B cell (primary cell): ENCODE results near the gene EFCAB9. TPM values are rescaled to one million over a fixed set of nuclear protein-coding genes. Genes with fewer than 3 reads are reported as not detected.

Experiments used
- ATAC-seq: fragments of 200-7000 bp; cut with Tn5 transposase; one replicate; pipeline ENCODE4 v1.10.0; 2021; ENCODE audit warnings: low read depth, mild to moderate bottlenecking, moderate number of reproducible peaks, moderate library complexity
- CTCF ChIA-PET: fragments of 350-600 bp; sonication (Branson Sonifier 250); formaldehyde crosslinking; loops from one replicate; lab custom pipeline; 2021; ENCODE audit warnings: antibody characterized with exemption, inconsistent platforms; lab: Charles Lee
- POLR2A ChIA-PET: fragments of 350-600 bp; sonication (Branson Sonifier 250); formaldehyde crosslinking; loops from one replicate; lab custom pipeline; 2021; ENCODE audit warnings: antibody characterized with exemption; lab: Charles Lee
- DNase-seq: peaks from one replicate; pipeline ENCODE4 v3.0.0; 2013
- H2AFZ ChIP-seq: 2 replicates; pipeline ENCODE4 v1.6.1; 2012; ENCODE audit warnings: mild to moderate bottlenecking, low read depth, low read length; ENCODE audit not compliant: insufficient read depth, poor library complexity, severe bottlenecking
- H3K27ac ChIP-seq, 2 donors: 1 replicate in 1 of 2; 2 replicates in 1 of 2; pipeline ENCODE4 v1.5.1; 2012 to 2013; ENCODE audit warnings: low read length in 2 of 2, mild to moderate bottlenecking in 2 of 2, moderate library complexity in 1 of 2
- H3K27me3 ChIP-seq, 4 experiments: fragments of 200-600 bp in 1 of 4; sonication (generic) in 1 of 4; replicated peaks in 1 of 4; 1 replicate in 2 of 4; 2 replicates in 2 of 4; pipeline versions ENCODE4 v1.6.1 to v1.7.0; 2013 to 2016; ENCODE audit warnings: low read length in 3 of 4, mild to moderate bottlenecking in 2 of 4, mixed read lengths in 1 of 4, moderate library complexity in 1 of 4; ENCODE audit not compliant: insufficient read depth in 4 of 4, control insufficient read depth in 3 of 4; ENCODE audit errors: control extremely low read depth in 1 of 4
- H3K36me3 ChIP-seq, 2 experiments: replicated peaks in 1 of 2; 1 replicate in 1 of 2; 2 replicates in 1 of 2; pipeline versions ENCODE4 v1.6.1 to v1.7.1; 2013; ENCODE audit warnings: low read length in 1 of 2; ENCODE audit not compliant: insufficient read depth in 2 of 2, control insufficient read depth in 1 of 2; ENCODE audit errors: control extremely low read depth in 1 of 2, extremely low read depth in 1 of 2
- H3K4me1 ChIP-seq, 2 donors: fragments of 200-600 bp in 1 of 2; sonication (generic) in 1 of 2; 1 replicate in 1 of 2; 2 replicates in 1 of 2; pipeline versions ENCODE4 v1.5.1 to v1.6.1; 2013 to 2017; ENCODE audit warnings: low read length in 2 of 2; ENCODE audit not compliant: control insufficient read depth in 2 of 2, insufficient read depth in 2 of 2
- H3K4me2 ChIP-seq: replicated peaks from 2 replicates; pipeline ENCODE3; 2012; ENCODE audit warnings: mild to moderate bottlenecking, low read depth, low read length; ENCODE audit not compliant: poor library complexity, severe bottlenecking
- H3K4me3 ChIP-seq, 5 experiments: fragments of 200-600 bp in 1 of 5; sonication (generic) in 1 of 5; 1 replicate in 3 of 5; 2 replicates in 2 of 5; pipeline versions ENCODE4 v1.5.1 to v1.7.0; 2011 to 2016; ENCODE audit warnings: low read length in 4 of 5, mild to moderate bottlenecking in 4 of 5, low read depth in 2 of 5, control low read depth in 1 of 5, moderate library complexity in 1 of 5; ENCODE audit not compliant: insufficient read depth in 1 of 5; ENCODE audit errors: control extremely low read depth in 1 of 5, extremely low read depth in 1 of 5
- H3K79me2 ChIP-seq: fragments of 200-600 bp; sonication (generic); one replicate; pipeline ENCODE4 v1.6.0; 2016; ENCODE audit warnings: low read length; ENCODE audit not compliant: control insufficient read depth, insufficient read depth
- H3K9ac ChIP-seq: fragments of 200-600 bp; sonication (generic); 2 replicates; pipeline ENCODE4 v1.6.1; 2017; ENCODE audit warnings: mild to moderate bottlenecking, low read length, moderate library complexity
- H3K9me3 ChIP-seq, 3 donors: one replicate each; pipeline versions ENCODE4 v1.6.1 to v1.7.1; 2013; ENCODE audit warnings: low read length in 2 of 3; ENCODE audit not compliant: control insufficient read depth in 2 of 3, insufficient read depth in 1 of 3; ENCODE audit errors: control extremely low read depth in 1 of 3
- H4K20me1 ChIP-seq: 2 replicates; pipeline ENCODE4 v1.6.0; 2012; ENCODE audit warnings: mild to moderate bottlenecking, low read length; ENCODE audit not compliant: insufficient read depth, control insufficient read depth, poor library complexity, severe bottlenecking
- H3K27ac Mint-ChIP-seq: one replicate; pipeline ENCODE4 v1.8.0; 2021; ENCODE audit warnings: mixed read lengths
- H3K27me3 Mint-ChIP-seq: one replicate; pipeline ENCODE4 v1.8.0; 2021; ENCODE audit warnings: mixed read lengths
- H3K4me1 Mint-ChIP-seq: one replicate; pipeline ENCODE4 v1.8.0; 2021; ENCODE audit warnings: mixed read lengths
- H3K4me3 Mint-ChIP-seq: one replicate; pipeline ENCODE4 v1.8.0; 2021; ENCODE audit warnings: mixed read lengths
- H3K9me3 Mint-ChIP-seq: one replicate; pipeline ENCODE4 v1.8.0; 2022; ENCODE audit warnings: mixed read lengths; ENCODE audit not compliant: insufficient read depth
- CTCF ChIP-seq: fragments of 200-600 bp; IDR thresholded peaks from one replicate; pipeline ENCODE4 v1.8.0; 2022; ENCODE audit warnings: antibody characterized with exemption, mild to moderate bottlenecking
- EZH2 ChIP-seq: IDR thresholded peaks from 2 replicates; pipeline ENCODE4 v1.6.1; 2012; ENCODE audit warnings: borderline replicate concordance, low read depth, mild to moderate bottlenecking, moderate library complexity, low read length; ENCODE audit not compliant: insufficient read depth, poor library complexity, severe bottlenecking
- WGBS: methylation state at CpG from one replicate; pipeline ENCODE4 v1.1.5; 2013; ENCODE audit warnings: missing lambda C conversion rate; ENCODE audit not compliant: insufficient coverage; 5-methylcytosine and 5-hydroxymethylcytosine counted together
- intact Hi-C: fragments of 100-400 bp; cut with micrococcal nuclease; formaldehyde crosslinking; loops from one replicate; pipeline ENCODE4 v1.10.0; 2022
- polyA plus RNA-seq: library from polyadenylated mRNA; depleted of rRNA; stranded (reverse); fragments of >200 nt; gene quantifications from 2 replicates; pipeline ENCODE4 v1.2.3, GENCODE V29; 2012
- total RNA-seq, 2 donors: library from RNA; stranded (reverse); fragments of 120-200 nt in 1 of 2; gene quantifications; 1 replicate in 1 of 2; 2 replicates in 1 of 2; pipeline versions ENCODE4 v1.2.3 to v1.2.4, GENCODE V29; 2013 to 2022

Gene EFCAB9
- total and polyA plus RNA-seq, 2 donors (not counting 1 experiment from before 2014, with no cell fraction given), result not detected

DNA sequence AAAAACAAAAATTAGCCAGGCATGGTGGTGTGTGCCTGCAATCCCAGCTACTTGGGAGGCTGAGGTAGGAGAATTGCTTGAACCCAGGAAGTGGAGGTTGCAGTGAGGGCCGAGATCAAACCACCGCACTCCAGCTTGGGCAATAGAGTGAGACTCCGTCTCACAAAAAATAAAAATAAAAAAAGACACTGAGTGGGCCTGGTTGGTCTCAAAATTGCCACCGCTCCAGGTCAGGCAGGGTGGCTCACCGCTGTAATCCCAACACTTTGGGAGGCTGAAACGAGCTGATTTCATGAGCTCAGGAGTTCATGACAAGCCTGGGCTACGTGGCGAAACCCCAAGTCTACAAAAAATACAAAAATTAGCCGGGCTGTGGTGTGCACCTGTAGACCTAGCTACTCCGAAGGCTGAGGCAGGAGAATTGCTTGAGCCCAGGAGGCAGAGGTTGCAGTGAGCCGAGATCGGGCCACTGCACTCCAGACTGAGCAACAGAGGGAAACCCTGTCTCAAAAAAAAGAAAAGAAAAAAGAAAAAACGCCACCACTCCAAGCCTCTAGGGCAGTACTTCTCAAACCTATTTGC, 7.8 kb upstream of the EFCAB9 start:
- peaks cover 43 to 68% of the 10 kb centered on the region in 2 donors for H3K4me1 ChIP-seq
- peaks cover 0 to 19% of the 10 kb centered on the region in 2 experiments for H3K36me3 ChIP-seq
- no peaks in the 10 kb centered on the region for H3K9me3 ChIP-seq
- H2AFZ ChIP-seq, result no peak overlapping the region
- peak overlapping the region; percentile 99 for H3K27ac Mint-ChIP-seq
- H3K27me3 Mint-ChIP-seq, result no peaks in the 10 kb centered on the region
- no peak for ATAC-seq
- H3K4me1 Mint-ChIP-seq, result peaks cover 49% of the 10 kb centered on the region
- peak overlapping the region; percentile 74 to 89 for H3K27ac ChIP-seq
- H3K27me3 ChIP-seq, result no peaks in the 10 kb centered on the region
- no peak for TF ChIP-seq EZH2
- TF ChIP-seq CTCF, result no peak
- intact Hi-C loops, result loop anchor here (5.0 to 10.0 kb wide), 2 partner anchors 274 to 1429 kb away; partner anchors contain the start of gene BOD1
- peak overlapping the region; percentile 100 for H3K4me3 Mint-ChIP-seq
- no peaks in the 10 kb centered on the region for H3K9me3 Mint-ChIP-seq
- ChIA-PET POLR2A (interaction anchor here (1.0 to 6.1 kb wide), 3 partner anchors 10 to 75 kb away, joined by 4 to 95 read pairs (median 43); no protein-coding TSS in a partner anchor), CTCF (interaction anchor here (0.7 to 11.2 kb wide), 11 partner anchors 7 to 127 kb away, joined by 3 to 245 read pairs (median 5); partner anchors contain the start of gene UBTD2)
- peak overlapping the region; percentile 90 for H3K9ac ChIP-seq
- peak overlapping the region; percentile 88 to 99 (median 98) for H3K4me3 ChIP-seq
- peaks cover 64% of the 10 kb centered on the region for H3K79me2 ChIP-seq
- peaks cover 23% of the 10 kb centered on the region for H4K20me1 ChIP-seq
- peak overlapping the region; percentile 91 for H3K4me2 ChIP-seq
- WGBS, result 23% methylated on average over 11 of the region's 13 CpGs
- no peak for DNase-seq
